ENCODE results near the gene NARS2. TPM values are rescaled to one million over a fixed set of nuclear protein-coding genes. Genes with fewer than 3 reads are reported as not detected.
"Not testable (repeated sequence)": the region's sequence is repeated elsewhere in the genome, so short reads cannot be mapped to it uniquely, and the experiment has no call there.

Gene NARS2
- total RNA-seq, 1 donor from 2014 or later = 28.2 TPM

- no peaks in the 10 kb centered on the region for H3K27me3 Mint-ChIP-seq (ENCODE audit: low read depth)
- peaks cover 10% of the 10 kb centered on the region for H3K4me1 Mint-ChIP-seq
- no peak overlapping the region for H3K27ac Mint-ChIP-seq (ENCODE audit: unreplicated experiment)
- no peak for TF ChIP-seq CTCF (conservative IDR thresholded peaks at IDR 0.05)
- H3K9me3 Mint-ChIP-seq = peaks cover 3% of the 10 kb centered on the region
- H3K36me3 Mint-ChIP-seq (ENCODE audit: low read depth) = peaks cover 47% of the 10 kb centered on the region
- DNase-seq (ENCODE audit: low read depth, low spot score) = no peak
- H3K4me3 Mint-ChIP-seq = no peak overlapping the region
These were observed 21.8 kb downstream of the NARS2 start for GRCh38 chr11:78552881-78553280.

- H3K4me3 Mint-ChIP-seq; H3K27me3 Mint-ChIP-seq (ENCODE audit: low read depth); H3K4me1 Mint-ChIP-seq; H3K9me3 Mint-ChIP-seq; H3K27ac Mint-ChIP-seq (ENCODE audit: unreplicated experiment); DNase-seq (ENCODE audit: low read depth, low spot score): not testable (repeated sequence)
- H3K36me3 Mint-ChIP-seq (ENCODE audit: low read depth) = peaks cover 45% of the 10 kb centered on the region
These were observed 22.5 kb downstream of the NARS2 start for GRCh38 chr11:78552139-78552538.

GRCh38 chr11:78551066-78551465 is 23.6 kb downstream of the NARS2 start:
- no peak for DNase-seq (ENCODE audit: low read depth, low spot score)
- no peaks in the 10 kb centered on the region for H3K27me3 Mint-ChIP-seq (ENCODE audit: low read depth)
- TF ChIP-seq CTCF (conservative IDR thresholded peaks at IDR 0.05) = no peak
- peaks cover 10% of the 10 kb centered on the region for H3K4me1 Mint-ChIP-seq
- no peak overlapping the region for H3K4me3 Mint-ChIP-seq
- H3K27ac Mint-ChIP-seq (ENCODE audit: unreplicated experiment) = no peak overlapping the region
- peaks cover 34% of the 10 kb centered on the region for H3K36me3 Mint-ChIP-seq (ENCODE audit: low read depth)
- peaks cover 3% of the 10 kb centered on the region for H3K9me3 Mint-ChIP-seq

GRCh38 chr11:78549624-78550409 is 24.8 kb downstream of the NARS2 start:
- Mint-ChIP-seq H3K27ac (ENCODE audit: unreplicated experiment) (no peak overlapping the region), H3K9me3 (peaks cover 3% of the 10 kb centered on the region), H3K36me3 (ENCODE audit: low read depth) (peaks cover 24% of the 10 kb centered on the region)

GRCh38 chr11:78548911-78549590 is 25.6 kb downstream of the NARS2 start:
- Mint-ChIP-seq H3K4me1 (peaks cover 10% of the 10 kb centered on the region), H3K9me3 (peaks cover 3% of the 10 kb centered on the region), H3K27me3 (ENCODE audit: low read depth) (no peaks in the 10 kb centered on the region), H3K4me3 (no peak overlapping the region), H3K36me3 (ENCODE audit: low read depth) (peaks cover 18% of the 10 kb centered on the region), H3K27ac (ENCODE audit: unreplicated experiment) (no peak overlapping the region)
- no peak for TF ChIP-seq CTCF (conservative IDR thresholded peaks at IDR 0.05)
- DNase-seq (ENCODE audit: low read depth, low spot score) = no peak

More at GRCh38 chr11:78549624-78550409, 24.8 kb downstream of the NARS2 start:
- Mint-ChIP-seq H3K4me1 (peaks cover 10% of the 10 kb centered on the region), H3K4me3 (no peak overlapping the region), H3K27me3 (ENCODE audit: low read depth) (no peaks in the 10 kb centered on the region)
- DNase-seq (ENCODE audit: low read depth, low spot score) = no peak
- TF ChIP-seq CTCF (conservative IDR thresholded peaks at IDR 0.05) = no peak
